ENCODE results near the gene KRT25.
A peak's percentile ranks its signal among the peaks of the same experiment; 100 is the strongest.

The KRT25 gene

GRCh38 chr17:40755231-40755630 lies at the start of gene KRT25:
TSS of gene KRT25 (minus strand) at chr17:40755331. CDS start at chr17:40755271, 60 bp downstream.
- DNase-seq: no peak

- peak; percentile 78 for DNase-seq
Observed at GRCh38 chr17:40803617-40804082, 48.5 kb upstream of the KRT25 start.

GRCh38 chr17:40801157-40801556 lies 46.0 kb upstream of the KRT25 start:
- DNase-seq: no peak

GRCh38 chr17:40800381-40800780 lies 45.2 kb upstream of the KRT25 start:
- no peak for DNase-seq

GRCh38 chr17:40799859-40800258 lies 44.7 kb upstream of the KRT25 start, which contains the start of gene KRT28:
TSS of gene KRT28 (minus strand) at chr17:40799959. CDS start at chr17:40799893, 66 bp downstream.
- DNase-seq: no peak

- DNase-seq: no peak
Observed at GRCh38 chr17:40796846-40797245, 41.7 kb upstream of the KRT25 start.

GRCh38 chr17:40795019-40795667 lies 40.0 kb upstream of the KRT25 start:
- no peak for DNase-seq

- DNase-seq: no peak
Observed at GRCh38 chr17:40794466-40794865, 39.3 kb upstream of the KRT25 start.

GRCh38 chr17:40793832-40794231 lies 38.7 kb upstream of the KRT25 start:
- no peak for DNase-seq

GRCh38 chr17:40791787-40792436 lies 36.8 kb upstream of the KRT25 start:
- peak; percentile 12 for DNase-seq

- DNase-seq: no peak
Observed at GRCh38 chr17:40791111-40791510, 36.0 kb upstream of the KRT25 start.

GRCh38 chr17:40782450-40782849 lies 27.3 kb upstream of the KRT25 start, which contains the start of gene KRT27:
TSS of gene KRT27 (minus strand) at chr17:40782550. CDS start at chr17:40782493, 57 bp downstream.
- DNase-seq: no peak

- DNase-seq: no peak
Observed at GRCh38 chr17:40779181-40779909, 24.2 kb upstream of the KRT25 start.

- no peak for DNase-seq
Observed at GRCh38 chr17:40778461-40778860, 23.3 kb upstream of the KRT25 start.

GRCh38 chr17:40777971-40778370 lies 22.8 kb upstream of the KRT25 start:
- DNase-seq: no peak

GRCh38 chr17:40777459-40777858 lies 22.3 kb upstream of the KRT25 start:
- no peak for DNase-seq

- no peak for DNase-seq
Observed at GRCh38 chr17:40775945-40776344, 20.8 kb upstream of the KRT25 start.

GRCh38 chr17:40772101-40772500 lies 17.0 kb upstream of the KRT25 start, which contains the start of gene KRT26:
TSS of gene KRT26 (minus strand) at chr17:40772201. CDS start at chr17:40772113, 88 bp downstream.
- DNase-seq: no peak

GRCh38 chr17:40765657-40766056 lies 10.5 kb upstream of the KRT25 start:
- DNase-seq: no peak

- no peak for DNase-seq
Observed at GRCh38 chr17:40763752-40764151, 8.6 kb upstream of the KRT25 start.

GRCh38 chr17:40760105-40761016 lies 5.2 kb upstream of the KRT25 start:
- DNase-seq: no peak

GRCh38 chr17:40753804-40754203 lies 1.3 kb downstream of the KRT25 start:
- DNase-seq: no peak
